K562 (cell line): ENCODE results near the gene ITGB5. TPM values are rescaled to one million over a fixed set of nuclear protein-coding genes. Genes with fewer than 3 reads are reported as not detected.
A peak's percentile ranks its signal among the peaks of the same experiment; 100 is the strongest.

ENCODE experiments used
- CBX1 ChIP-seq: sonication (generic); IDR thresholded peaks from 2 replicates; pipeline ENCODE4 v1.6.1; 2016; ENCODE audit warnings: antibody characterized with exemption, low read depth, mild to moderate bottlenecking
- CEBPG ChIP-seq, 3 experiments: fragments of 200-800 bp in 1 of 3; sonication (Bioruptor generic) in 1 of 3; sonication (generic) in 1 of 3; formaldehyde crosslinking in 1 of 3; IDR thresholded peaks in 2 of 3; conservative IDR thresholded peaks in 1 of 3; 2 replicates each; pipeline versions ENCODE4 v1.6.1 to v1.8.0; 2016 to 2022; ENCODE audit warnings: missing compliant biosample characterization in 2 of 3, missing genetic modification characterization in 2 of 3, mild to moderate bottlenecking in 1 of 3, missing genetic modification reagents in 1 of 3
- E2F4 ChIP-seq: sonication (generic); formaldehyde crosslinking; IDR thresholded peaks from 2 replicates; pipeline ENCODE4 v1.8.0; 2022; ENCODE audit warnings: mild to moderate bottlenecking, low read depth, missing genetic modification reagents
- GATA2 ChIP-seq: sonication (generic); formaldehyde crosslinking; IDR thresholded peaks from 2 replicates; pipeline ENCODE4 v1.4.0; 2020; ENCODE audit warnings: mild to moderate bottlenecking, missing genetic modification reagents
- HDAC1 ChIP-seq, 2 experiments: fragments of 450-650 bp; IDR thresholded peaks; 2 replicates each; pipeline ENCODE4 v1.6.1; 2016 to 2017; ENCODE audit warnings: inconsistent platforms in 1 of 2, mild to moderate bottlenecking in 1 of 2, moderate library complexity in 1 of 2
- MBD2 ChIP-seq: sonication (generic); IDR thresholded peaks from 2 replicates; pipeline ENCODE4 v1.6.1; 2016; ENCODE audit warnings: low read depth, borderline replicate concordance
- PCBP1 ChIP-seq: fragments of 200-400 bp; formaldehyde crosslinking; IDR thresholded peaks from 2 replicates; pipeline ENCODE4 v1.6.1; 2018; ENCODE audit warnings: mild to moderate bottlenecking, low read depth, low read length; ENCODE audit not compliant: poor library complexity, severe bottlenecking
- RBM34 ChIP-seq: fragments of 200-400 bp; formaldehyde crosslinking; IDR thresholded peaks from 2 replicates; pipeline ENCODE4 v1.6.1; 2018; ENCODE audit warnings: low read length, borderline replicate concordance; ENCODE audit not compliant: insufficient read depth
- ZNF140 ChIP-seq: fragments of 250-450 bp; sonication (Bioruptor Pico); IDR thresholded peaks from 2 replicates; pipeline ENCODE4 v1.8.0; 2021; ENCODE audit warnings: moderate library complexity, mild to moderate bottlenecking, inconsistent platforms
- ZNF584 ChIP-seq: fragments of 200-800 bp; sonication (Bioruptor generic); IDR thresholded peaks from 2 replicates; pipeline ENCODE4 v1.6.1; 2016; ENCODE audit warnings: low read depth, mild to moderate bottlenecking, missing genetic modification characterization, missing compliant biosample characterization
- polyA plus RNA-seq, 8 experiments: library from polyadenylated mRNA; depleted of rRNA in 4 of 8; stranded (reverse) in 5 of 8; unstranded in 3 of 8; fragments of >200 nt; fragmentation: Nextera tagmentation in 2 of 8; fragmentation: Illumina TruSeq in 1 of 8; extraction: Ambion mirVana in 2 of 8; extraction: Trizol in 1 of 8; gene quantifications; 2 replicates each; pipeline versions ENCODE4 v1.2.1 to v1.2.3, GENCODE V29; 2011 to 2014; ENCODE audit warnings: inconsistent platforms in 1 of 8, missing spikeins in 1 of 8
- total RNA-seq, 7 experiments: library from RNA; depleted of rRNA in 6 of 7; stranded (reverse); fragments of >200 nt in 6 of 7; fragmentation: Illumina TruSeq in 2 of 7; extraction: Trizol in 2 of 7; gene quantifications; 2 replicates each; pipeline versions ENCODE4 v1.2.1 to v1.2.3, GENCODE V29; 2011 to 2021; ENCODE audit warnings: low replicate concordance in 1 of 7
- TF ChIP-seq, protein P1 (sequence below): fragments of 150-350 bp; conservative IDR thresholded peaks from 2 replicates; pipeline ENCODE4 v1.6.1; 2014; ENCODE audit warnings: low read length
- TF ChIP-seq, protein P2 (sequence below): sonication (generic); formaldehyde crosslinking; IDR thresholded peaks from 2 replicates; pipeline ENCODE4 v1.8.1; 2023; ENCODE audit warnings: missing genetic modification reagents, mild to moderate bottlenecking, borderline replicate concordance

The ITGB5 gene
- total and polyA plus RNA-seq, 9 of the 15 experiments (the other 6 are each of a cell fraction or from before 2014, with no cell fraction given) = 1.7 to 46.8 (median 9.9) TPM

DNA sequence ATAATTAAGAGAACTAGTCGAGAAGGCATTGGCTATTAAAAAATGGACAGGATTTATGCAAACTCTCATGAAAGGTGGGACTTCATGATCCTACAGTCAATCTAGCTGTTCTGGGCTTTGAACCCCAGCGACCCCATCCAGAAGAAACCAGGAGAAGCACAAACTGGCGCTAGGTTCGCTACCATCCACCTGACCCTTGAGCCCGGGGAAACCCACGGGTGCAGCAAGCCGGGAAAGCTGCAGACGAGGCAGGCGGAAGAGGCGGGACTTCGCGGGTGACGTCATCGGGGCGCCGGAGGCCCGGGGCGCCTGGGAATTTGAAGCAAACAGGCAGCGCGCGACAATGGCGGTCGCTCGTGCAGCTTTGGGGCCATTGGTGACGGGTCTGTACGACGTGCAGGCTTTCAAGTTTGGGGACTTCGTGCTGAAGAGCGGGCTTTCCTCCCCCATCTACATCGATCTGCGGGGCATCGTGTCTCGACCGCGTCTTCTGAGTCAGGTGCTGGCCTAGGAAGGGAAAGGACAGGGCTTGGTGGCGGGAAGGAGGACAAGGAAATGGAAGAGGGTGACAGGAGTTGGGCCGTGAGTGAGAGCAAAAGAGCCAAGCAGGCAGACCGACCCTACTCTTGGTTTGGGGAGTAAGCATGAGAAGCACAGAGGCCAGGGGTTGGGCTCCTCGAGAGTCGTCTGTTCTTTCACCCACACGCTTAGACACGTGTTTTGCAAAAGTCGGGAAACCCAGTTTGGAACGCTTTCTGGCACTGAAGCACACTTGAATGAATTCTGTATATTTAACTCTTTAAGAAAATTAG is 156.8 kb downstream of the ITGB5 start, which contains the start of gene UMPS (continued):
- TF ChIP-seq, protein P1, sequence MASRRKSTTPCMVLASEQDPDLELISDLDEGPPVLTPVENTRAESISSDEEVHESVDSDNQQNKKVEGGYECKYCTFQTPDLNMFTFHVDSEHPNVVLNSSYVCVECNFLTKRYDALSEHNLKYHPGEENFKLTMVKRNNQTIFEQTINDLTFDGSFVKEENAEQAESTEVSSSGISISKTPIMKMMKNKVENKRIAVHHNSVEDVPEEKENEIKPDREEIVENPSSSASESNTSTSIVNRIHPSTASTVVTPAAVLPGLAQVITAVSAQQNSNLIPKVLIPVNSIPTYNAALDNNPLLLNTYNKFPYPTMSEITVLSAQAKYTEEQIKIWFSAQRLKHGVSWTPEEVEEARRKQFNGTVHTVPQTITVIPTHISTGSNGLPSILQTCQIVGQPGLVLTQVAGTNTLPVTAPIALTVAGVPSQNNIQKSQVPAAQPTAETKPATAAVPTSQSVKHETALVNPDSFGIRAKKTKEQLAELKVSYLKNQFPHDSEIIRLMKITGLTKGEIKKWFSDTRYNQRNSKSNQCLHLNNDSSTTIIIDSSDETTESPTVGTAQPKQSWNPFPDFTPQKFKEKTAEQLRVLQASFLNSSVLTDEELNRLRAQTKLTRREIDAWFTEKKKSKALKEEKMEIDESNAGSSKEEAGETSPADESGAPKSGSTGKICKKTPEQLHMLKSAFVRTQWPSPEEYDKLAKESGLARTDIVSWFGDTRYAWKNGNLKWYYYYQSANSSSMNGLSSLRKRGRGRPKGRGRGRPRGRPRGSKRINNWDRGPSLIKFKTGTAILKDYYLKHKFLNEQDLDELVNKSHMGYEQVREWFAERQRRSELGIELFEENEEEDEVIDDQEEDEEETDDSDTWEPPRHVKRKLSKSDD = no peak
- no peak for TF ChIP-seq GATA2 (CRISPR knock-in tag)
- TF ChIP-seq ZNF140 (CRISPR knock-in tag) = no peak
- TF ChIP-seq CEBPG (CRISPR knock-in tag; IDR thresholded peaks at IDR 0.05) = peak; percentile 29; the same call in 1 of the 2 replicates
- no peak for TF ChIP-seq CEBPG (tag; conservative IDR thresholded peaks at IDR 0.05 in 1 of 2, IDR thresholded peaks at IDR 0.05 in 1 of 2)
- peak; percentile 86 for TF ChIP-seq CBX1
- peak; percentile 37; the same call in 1 of the 2 replicates for TF ChIP-seq MBD2
- TF ChIP-seq, protein P2, sequence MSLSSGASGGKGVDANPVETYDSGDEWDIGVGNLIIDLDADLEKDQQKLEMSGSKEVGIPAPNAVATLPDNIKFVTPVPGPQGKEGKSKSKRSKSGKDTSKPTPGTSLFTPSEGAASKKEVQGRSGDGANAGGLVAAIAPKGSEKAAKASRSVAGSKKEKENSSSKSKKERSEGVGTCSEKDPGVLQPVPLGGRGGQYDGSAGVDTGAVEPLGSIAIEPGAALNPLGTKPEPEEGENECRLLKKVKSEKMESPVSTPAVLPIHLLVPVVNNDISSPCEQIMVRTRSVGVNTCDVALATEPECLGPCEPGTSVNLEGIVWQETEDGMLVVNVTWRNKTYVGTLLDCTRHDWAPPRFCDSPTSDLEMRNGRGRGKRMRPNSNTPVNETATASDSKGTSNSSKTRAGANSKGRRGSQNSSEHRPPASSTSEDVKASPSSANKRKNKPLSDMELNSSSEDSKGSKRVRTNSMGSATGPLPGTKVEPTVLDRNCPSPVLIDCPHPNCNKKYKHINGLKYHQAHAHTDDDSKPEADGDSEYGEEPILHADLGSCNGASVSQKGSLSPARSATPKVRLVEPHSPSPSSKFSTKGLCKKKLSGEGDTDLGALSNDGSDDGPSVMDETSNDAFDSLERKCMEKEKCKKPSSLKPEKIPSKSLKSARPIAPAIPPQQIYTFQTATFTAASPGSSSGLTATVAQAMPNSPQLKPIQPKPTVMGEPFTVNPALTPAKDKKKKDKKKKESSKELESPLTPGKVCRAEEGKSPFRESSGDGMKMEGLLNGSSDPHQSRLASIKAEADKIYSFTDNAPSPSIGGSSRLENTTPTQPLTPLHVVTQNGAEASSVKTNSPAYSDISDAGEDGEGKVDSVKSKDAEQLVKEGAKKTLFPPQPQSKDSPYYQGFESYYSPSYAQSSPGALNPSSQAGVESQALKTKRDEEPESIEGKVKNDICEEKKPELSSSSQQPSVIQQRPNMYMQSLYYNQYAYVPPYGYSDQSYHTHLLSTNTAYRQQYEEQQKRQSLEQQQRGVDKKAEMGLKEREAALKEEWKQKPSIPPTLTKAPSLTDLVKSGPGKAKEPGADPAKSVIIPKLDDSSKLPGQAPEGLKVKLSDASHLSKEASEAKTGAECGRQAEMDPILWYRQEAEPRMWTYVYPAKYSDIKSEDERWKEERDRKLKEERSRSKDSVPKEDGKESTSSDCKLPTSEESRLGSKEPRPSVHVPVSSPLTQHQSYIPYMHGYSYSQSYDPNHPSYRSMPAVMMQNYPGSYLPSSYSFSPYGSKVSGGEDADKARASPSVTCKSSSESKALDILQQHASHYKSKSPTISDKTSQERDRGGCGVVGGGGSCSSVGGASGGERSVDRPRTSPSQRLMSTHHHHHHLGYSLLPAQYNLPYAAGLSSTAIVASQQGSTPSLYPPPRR (CRISPR knock-in tag) = no peak
- TF ChIP-seq PCBP1 = no peak
- TF ChIP-seq ZNF584 (CRISPR knock-in tag) = no peak
- peak in 1 of 2 experiments; percentile 91; a peak in 2 of 4 replicates for TF ChIP-seq HDAC1 (IDR thresholded peaks at IDR 0.05)
- no peak for TF ChIP-seq RBM34
- peak; percentile 53; the same call in 1 of the 2 replicates for TF ChIP-seq E2F4 (CRISPR knock-in tag)
